Lung (tissue), 12 donors: ENCODE measurements around the gene P2RX1. TPM values are rescaled to one million over a fixed set of nuclear protein-coding genes. Genes with fewer than 3 reads are reported as not detected.

Experiments
- ATAC-seq: fragments of 200-7000 bp; cut with Tn5 transposase; one replicate; pipeline ENCODE4 v1.9.1; 2020; ENCODE audit warnings: moderate number of reproducible peaks; ENCODE audit not compliant: insufficient read depth, low FRiP score
- DNase-seq, 3 donors: peaks; one replicate each; pipeline ENCODE4 v3.0.0-alpha.2; 2013 to 2017
- H3K27ac ChIP-seq, 2 donors: one replicate each; pipeline ENCODE4 v1.5.1; 2013; ENCODE audit warnings: mild to moderate bottlenecking in 2 of 2, moderate library complexity in 2 of 2, control low read depth in 1 of 2, inconsistent platforms in 1 of 2, low read depth in 1 of 2, low read length in 1 of 2
- H3K27me3 ChIP-seq, 3 donors: one replicate each; pipeline ENCODE4 v1.5.1; 2013; ENCODE audit warnings: low read length in 2 of 3; ENCODE audit not compliant: control insufficient read depth in 3 of 3, insufficient read depth in 3 of 3
- H3K36me3 ChIP-seq, 4 donors: one replicate each; pipeline ENCODE4 v1.5.1; 2013; ENCODE audit warnings: low read length in 4 of 4, mild to moderate bottlenecking in 1 of 4, moderate library complexity in 1 of 4; ENCODE audit not compliant: control insufficient read depth in 4 of 4, insufficient read depth in 4 of 4
- H3K4me1 ChIP-seq, 5 donors: one replicate each; pipeline ENCODE4 v1.5.1; 2013; ENCODE audit warnings: low read length in 5 of 5, mild to moderate bottlenecking in 2 of 5, moderate library complexity in 1 of 5; ENCODE audit not compliant: control insufficient read depth in 5 of 5, insufficient read depth in 5 of 5
- H3K4me3 ChIP-seq: one replicate; pipeline ENCODE4 v1.5.1; 2013; ENCODE audit warnings: mild to moderate bottlenecking, control low read depth, moderate library complexity
- H3K9ac ChIP-seq, 2 donors: one replicate each; pipeline ENCODE4 v1.5.1; 2013; ENCODE audit warnings: low read length in 2 of 2, control low read depth in 1 of 2; ENCODE audit not compliant: insufficient read depth in 1 of 2
- H3K9me3 ChIP-seq, 4 donors: one replicate each; pipeline ENCODE4 v1.5.1; 2013; ENCODE audit warnings: low read length in 3 of 4, mild to moderate bottlenecking in 1 of 4, moderate library complexity in 1 of 4; ENCODE audit not compliant: control insufficient read depth in 4 of 4, insufficient read depth in 3 of 4
- CTCF ChIP-seq: IDR thresholded peaks from 2 replicates; pipeline ENCODE4 v1.5.1; 2012; ENCODE audit warnings: mild to moderate bottlenecking; ENCODE audit errors: control extremely low read depth, extremely low read depth
- WGBS, 2 donors: extraction: QIAGEN DNeasy Blood & Tissue Kit; methylation state at CpG; one replicate each; pipeline ENCODE4 v1.1.7; 2013; 5-methylcytosine and 5-hydroxymethylcytosine counted together
- polyA plus RNA-seq, 2 donors: library from polyadenylated mRNA; stranded (reverse); fragments of 200-250 nt; gene quantifications; one replicate each; pipeline ENCODE4 v1.2.1, GENCODE V29; 2013
- total RNA-seq, 2 donors: library from RNA; depleted of rRNA in 1 of 2; stranded (reverse); fragments of >200 nt in 1 of 2; gene quantifications; one replicate each; pipeline ENCODE4 v1.2.1, GENCODE V29; 2014 to 2021
- donor health status: control.
- donor health status: control.
- donor health status: Bipolar disorder and iron deficiency.
- donor health status: healthy.
- donor health status: DM: yes; HTN: yes; CAD: no.

Gene P2RX1
- total and polyA plus RNA-seq, 4 donors: 4.6 to 16.4 (median 10.5) TPM

- TF ChIP-seq CTCF: peak; percentile 98
- H3K27me3 ChIP-seq: no peaks in the 10 kb centered on the region
- WGBS, 2 donors: 25 to 27% methylated on average over 17 of the region's 17 CpGs
- ATAC-seq (peak; percentile 88), DNase-seq (peak; percentile 75 to 80 (median 77))
- H3K36me3 ChIP-seq: no peaks in the 10 kb centered on the region
- H3K4me3 ChIP-seq: no peak overlapping the region
- H3K27ac ChIP-seq: peak overlapping the region in 1 of 2 donors; percentile 63
- H3K4me1 ChIP-seq: peaks cover 0 to 33% (median 19%) of the 10 kb centered on the region in 5 donors
- H3K9ac ChIP-seq: no peak overlapping the region
- no peaks in the 10 kb centered on the region for H3K9me3 ChIP-seq
Observed at GRCh38 chr17:3913531-3914311, 2.5 kb downstream of the P2RX1 start.

- Histone ChIP-seq H3K27ac (no peak overlapping the region), H3K4me3 (no peak overlapping the region), H3K36me3 (no peaks in the 10 kb centered on the region), H3K9ac (no peak overlapping the region), H3K4me1 (peaks cover 0 to 33% (median 16%) of the 10 kb centered on the region in 5 donors), H3K27me3 (no peaks in the 10 kb centered on the region), H3K9me3 (no peaks in the 10 kb centered on the region)
- WGBS, 2 donors: 85 to 93% methylated on average over 2 of the region's 2 CpGs
- ATAC-seq: no peak
- TF ChIP-seq CTCF: no peak
- DNase-seq: no peak
Observed at GRCh38 chr17:3912827-3913226, 3.4 kb downstream of the P2RX1 start.

- Histone ChIP-seq H3K9me3 (no peaks in the 10 kb centered on the region), H3K27ac (no peak overlapping the region), H3K4me3 (no peak overlapping the region), H3K36me3 (no peaks in the 10 kb centered on the region), H3K9ac (no peak overlapping the region), H3K4me1 (peaks cover 0 to 21% (median 8%) of the 10 kb centered on the region in 5 donors), H3K27me3 (no peaks in the 10 kb centered on the region)
- ATAC-seq (no peak), DNase-seq (peak; percentile 70 to 87 (median 84))
- no peak for TF ChIP-seq CTCF
- 38 to 51% methylated on average over 30 of the region's 30 CpGs for WGBS, 2 donors
Observed at GRCh38 chr17:3911271-3912053, 4.8 kb downstream of the P2RX1 start.
